ENCODE measurements around the gene LRRC17.

GRCh38 chr7:102966465-102966864 is 53.7 kb downstream of the LRRC17 start:
- no peak for TF ChIP-seq CTCF (IDR thresholded peaks at IDR 0.05)
- TF ChIP-seq POLR2A (IDR thresholded peaks at IDR 0.05) = no peak
